Activated naive CD8-positive, alpha-beta T cell treated with anti-CD3 and anti-CD28 coated beads, Interleukin-2, amount 50 U/mL, for 24 hours (primary cell): ENCODE results near the gene DUSP2.

ENCODE experiments used
- ATAC-seq: fragments of 150-1000 bp; cut with Tn5 transposase; one replicate; pipeline ENCODE4 v1.10.0; 2021
- DNase-seq: peaks from one replicate; pipeline ENCODE4 v3.0.0; 2021
- H3K27ac Mint-ChIP-seq: one replicate; pipeline ENCODE4 v1.8.0; 2021; ENCODE audit warnings: mild to moderate bottlenecking, mixed read lengths
- H3K27me3 Mint-ChIP-seq: one replicate; pipeline ENCODE4 v1.8.0; 2021; ENCODE audit warnings: mixed read lengths
- H3K36me3 Mint-ChIP-seq: one replicate; pipeline ENCODE4 v1.8.0; 2021; ENCODE audit warnings: low read depth, mixed read lengths
- H3K4me1 Mint-ChIP-seq: one replicate; pipeline ENCODE4 v1.8.0; 2021; ENCODE audit warnings: mixed read lengths
- H3K4me3 Mint-ChIP-seq: one replicate; pipeline ENCODE4 v1.8.0; 2021; ENCODE audit warnings: mild to moderate bottlenecking, moderate library complexity, mixed read lengths
- H3K9me3 Mint-ChIP-seq: one replicate; pipeline ENCODE4 v1.8.0; 2021; ENCODE audit warnings: mixed read lengths

The DUSP2 gene

DNA sequence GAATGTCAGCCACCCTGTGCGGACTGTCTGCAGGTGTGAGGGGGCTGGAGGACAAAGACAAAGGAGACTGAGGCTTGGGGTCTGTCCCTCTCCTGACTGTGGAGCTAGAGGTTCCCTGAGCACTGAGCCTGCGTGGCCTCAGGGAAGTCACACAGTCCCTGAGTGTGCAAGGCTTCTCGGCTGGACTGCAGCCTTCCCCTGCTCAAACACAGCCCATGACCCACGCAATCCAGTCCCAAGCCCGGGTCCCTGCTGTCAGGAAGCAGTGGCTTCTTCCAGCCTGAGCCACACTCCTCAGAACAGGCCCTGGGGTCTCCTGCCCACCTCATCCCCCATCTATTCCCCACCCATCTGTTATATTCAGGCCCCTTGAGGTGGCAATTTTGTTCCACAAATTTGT, 9.6 kb downstream of the DUSP2 start:
- Mint-ChIP-seq H3K9me3 (no peaks in the 10 kb centered on the region), H3K36me3 (peaks cover 1% of the 10 kb centered on the region), H3K27ac (no peak overlapping the region), H3K4me3 (no peak overlapping the region), H3K27me3 (no peaks in the 10 kb centered on the region), H3K4me1 (peaks cover 28% of the 10 kb centered on the region)
- ATAC-seq (no peak), DNase-seq (no peak)

DNA sequence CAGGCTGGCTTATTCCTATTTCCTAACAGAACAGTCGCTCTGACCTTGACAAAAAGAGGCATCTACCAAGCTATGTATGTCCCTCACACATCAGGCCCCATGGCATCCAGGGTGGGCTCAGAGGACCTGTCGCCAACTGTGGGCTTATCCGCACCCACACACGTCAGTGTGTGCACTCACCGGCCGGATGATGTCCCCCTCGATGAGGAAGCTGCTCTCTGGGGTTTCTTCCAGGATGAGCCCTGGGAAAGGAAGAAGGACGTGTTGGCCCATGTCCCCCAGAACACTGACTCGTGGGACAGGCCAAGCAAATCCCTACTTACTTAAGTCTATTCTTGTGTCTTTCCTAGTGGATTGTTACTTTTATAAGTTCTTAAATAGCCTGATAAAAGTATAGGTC, 10.1 kb downstream of the DUSP2 start:
- no peaks in the 10 kb centered on the region for H3K9me3 Mint-ChIP-seq
- peaks cover 28% of the 10 kb centered on the region for H3K4me1 Mint-ChIP-seq
- no peak overlapping the region for H3K27ac Mint-ChIP-seq
- no peak for DNase-seq
- no peak for ATAC-seq
- H3K4me3 Mint-ChIP-seq: no peak overlapping the region
- no peaks in the 10 kb centered on the region for H3K27me3 Mint-ChIP-seq
- H3K36me3 Mint-ChIP-seq: no peaks in the 10 kb centered on the region

DNA sequence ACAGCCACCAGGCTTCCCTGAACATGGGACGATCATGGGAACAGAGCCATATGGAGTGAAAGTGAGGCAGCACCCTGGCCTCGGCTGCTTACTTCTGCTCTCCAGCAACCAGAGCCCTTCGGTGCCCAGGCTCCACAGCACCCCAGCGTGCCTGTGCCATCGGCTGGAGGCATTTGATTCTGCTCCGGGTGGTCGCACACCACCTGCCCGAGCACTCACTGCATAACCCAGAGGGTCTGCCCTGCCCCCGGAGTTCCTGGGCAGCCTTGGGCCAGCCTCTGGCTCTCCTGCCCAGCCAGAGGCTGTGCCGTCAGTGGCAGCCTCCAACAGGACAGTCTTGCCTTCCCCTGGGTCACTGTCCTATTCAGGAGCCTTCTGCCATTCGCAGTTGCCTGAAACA, 10.8 kb downstream of the DUSP2 start:
- Mint-ChIP-seq H3K36me3 (no peaks in the 10 kb centered on the region), H3K27me3 (no peaks in the 10 kb centered on the region), H3K4me1 (peaks cover 26% of the 10 kb centered on the region), H3K9me3 (no peaks in the 10 kb centered on the region), H3K4me3 (no peak overlapping the region), H3K27ac (no peak overlapping the region)
- no peak for DNase-seq
- ATAC-seq: no peak

DNA sequence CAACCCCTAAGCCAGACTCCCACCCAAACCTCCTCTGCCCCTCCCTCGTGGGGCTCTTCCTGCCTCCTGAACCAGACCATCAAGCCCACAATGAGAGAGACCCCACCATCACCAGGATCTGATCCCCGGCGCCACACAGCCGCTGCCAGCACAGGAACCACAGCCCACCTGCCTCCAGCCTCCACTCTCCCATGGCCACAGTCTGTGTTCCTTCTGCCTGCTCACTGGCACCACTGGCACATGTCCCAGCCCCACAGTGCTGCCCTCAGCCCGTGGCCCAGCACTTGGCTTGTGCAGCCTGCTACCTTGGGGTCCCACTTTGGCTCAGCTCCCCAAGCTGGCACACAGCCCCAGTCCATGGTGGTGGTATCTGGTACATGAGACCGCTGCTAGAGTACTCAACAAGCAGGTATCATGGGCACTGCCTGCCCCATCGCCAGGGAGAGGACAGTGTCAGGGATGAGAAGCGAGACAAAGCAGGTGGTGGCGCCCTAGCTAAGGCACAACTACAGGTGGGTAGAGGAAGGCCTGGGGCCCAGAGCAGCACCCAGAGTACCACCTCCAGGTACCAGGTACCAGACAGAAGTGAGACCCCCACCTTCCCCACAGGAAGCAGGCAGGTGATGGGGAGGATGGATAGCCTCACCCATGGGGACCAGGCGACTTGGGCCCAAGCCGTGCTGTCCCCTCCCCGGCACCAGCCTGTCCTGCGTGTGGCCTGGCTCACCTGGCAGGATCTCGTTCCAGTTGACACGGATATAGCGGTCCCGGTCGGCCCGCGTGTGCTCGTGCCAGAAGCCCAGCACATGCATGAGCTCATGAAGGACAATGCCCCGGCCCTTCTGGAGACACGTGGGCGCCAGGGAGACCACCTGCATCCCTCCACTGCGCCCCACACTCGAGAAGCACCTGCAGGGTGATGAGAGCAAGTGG, 13.2 kb downstream of the DUSP2 start:
- DNase-seq (no peak), ATAC-seq (no peak)
- Mint-ChIP-seq H3K36me3 (peaks cover 3% of the 10 kb centered on the region), H3K4me3 (peak overlapping the region; percentile 14), H3K27me3 (no peaks in the 10 kb centered on the region), H3K9me3 (no peaks in the 10 kb centered on the region), H3K27ac (peak overlapping the region; percentile 60), H3K4me1 (peaks cover 19% of the 10 kb centered on the region)

DNA sequence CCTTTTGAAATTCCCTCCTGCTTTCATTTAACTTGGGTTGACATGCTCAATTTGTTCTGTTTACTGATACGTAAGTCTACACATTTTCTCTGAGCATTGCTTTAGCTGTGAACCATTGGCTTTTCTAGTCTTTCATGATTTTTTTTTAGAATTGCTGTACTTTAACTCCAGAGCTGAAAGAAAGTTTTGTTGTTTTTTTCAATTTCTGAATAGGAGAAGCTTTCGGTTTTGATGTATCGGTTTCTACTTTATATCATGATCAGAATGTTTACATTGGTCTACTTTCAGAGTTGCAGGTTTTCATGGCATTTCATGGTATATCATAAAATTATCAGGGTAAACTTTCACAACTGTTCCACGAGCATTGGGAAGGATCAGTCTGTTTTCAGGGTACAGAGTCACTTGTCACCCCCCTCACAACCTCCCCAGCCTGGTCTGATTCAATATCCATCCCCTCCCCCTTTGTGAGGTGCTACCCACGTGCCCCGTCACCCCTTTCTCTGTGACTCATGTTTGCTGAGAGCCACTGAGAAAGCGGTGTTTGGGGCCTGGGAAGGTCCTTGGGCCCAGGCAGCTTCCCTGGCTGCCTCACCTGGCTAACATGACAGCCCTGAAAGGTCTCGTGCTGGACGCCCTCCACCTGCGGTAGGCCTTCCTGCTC, 14.0 kb downstream of the DUSP2 start:
- DNase-seq: no peak
- Mint-ChIP-seq H3K4me1 (peaks cover 19% of the 10 kb centered on the region), H3K4me3 (peak overlapping the region; percentile 14), H3K36me3 (peaks cover 6% of the 10 kb centered on the region), H3K9me3 (no peaks in the 10 kb centered on the region), H3K27ac (peak overlapping the region; percentile 60), H3K27me3 (no peaks in the 10 kb centered on the region)
- peak; percentile 51 for ATAC-seq

DNA sequence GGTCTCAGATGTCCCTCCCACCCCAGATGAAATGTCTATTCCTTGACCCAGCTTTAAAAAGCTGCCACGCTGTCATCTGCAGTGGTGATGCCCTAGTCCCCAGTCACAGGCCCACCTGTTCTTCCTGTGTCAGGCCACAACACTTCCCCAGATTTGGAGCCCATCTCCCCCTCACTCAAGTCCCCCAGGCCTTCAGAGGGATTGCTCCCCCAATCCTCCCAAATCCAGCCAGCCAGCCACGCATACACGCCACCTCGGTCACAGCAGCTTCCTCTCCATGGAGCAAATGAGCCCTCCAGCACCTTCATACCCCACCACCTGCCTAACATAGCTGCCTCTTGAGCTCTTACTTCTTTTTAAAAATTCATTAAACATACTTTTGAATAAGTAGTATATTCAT, 14.8 kb downstream of the DUSP2 start:
- Mint-ChIP-seq H3K27ac (no peak overlapping the region), H3K4me3 (no peak overlapping the region)

DNA sequence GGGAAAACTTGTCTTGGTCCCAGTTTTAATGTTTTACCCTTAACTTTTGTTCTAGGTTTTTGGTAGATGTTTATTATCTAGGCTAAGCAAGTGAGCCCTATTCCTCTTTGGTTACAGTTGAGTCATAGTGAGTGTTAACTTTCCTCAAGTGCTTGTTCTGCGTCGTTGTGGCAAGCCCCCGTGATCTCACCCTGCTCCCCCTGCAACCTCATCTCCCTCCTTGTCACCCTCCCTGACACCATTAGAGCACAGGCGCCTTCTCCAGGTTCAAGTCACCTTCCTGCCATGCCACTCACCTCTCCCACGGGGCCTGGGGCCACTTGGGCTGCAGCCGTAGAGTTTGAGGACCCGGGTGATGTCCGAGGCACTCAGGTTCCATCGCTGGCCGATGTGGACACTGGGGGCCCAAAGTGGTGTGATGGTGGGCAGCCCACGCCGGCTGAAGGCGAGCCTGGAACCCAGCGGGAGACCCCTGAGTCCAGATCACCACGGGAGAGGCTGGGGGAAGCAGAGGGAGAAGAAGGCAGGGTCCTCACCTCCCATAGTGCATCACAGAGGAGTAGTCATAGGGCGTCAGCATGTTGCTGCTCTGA, 15.6 kb downstream of the DUSP2 start:
- ATAC-seq (no peak), DNase-seq (no peak)
- H3K36me3 Mint-ChIP-seq: peaks cover 8% of the 10 kb centered on the region
- no peak overlapping the region for H3K4me3 Mint-ChIP-seq
- no peak overlapping the region for H3K27ac Mint-ChIP-seq
- H3K4me1 Mint-ChIP-seq: peaks cover 19% of the 10 kb centered on the region
- no peaks in the 10 kb centered on the region for H3K9me3 Mint-ChIP-seq
- peaks cover 1% of the 10 kb centered on the region for H3K27me3 Mint-ChIP-seq

More for the DNA sequence above, 14.8 kb downstream of the DUSP2 start:
- ATAC-seq (no peak), DNase-seq (no peak)
- Mint-ChIP-seq H3K4me1 (peaks cover 19% of the 10 kb centered on the region), H3K9me3 (no peaks in the 10 kb centered on the region), H3K36me3 (peaks cover 6% of the 10 kb centered on the region), H3K27me3 (no peaks in the 10 kb centered on the region)

DNA sequence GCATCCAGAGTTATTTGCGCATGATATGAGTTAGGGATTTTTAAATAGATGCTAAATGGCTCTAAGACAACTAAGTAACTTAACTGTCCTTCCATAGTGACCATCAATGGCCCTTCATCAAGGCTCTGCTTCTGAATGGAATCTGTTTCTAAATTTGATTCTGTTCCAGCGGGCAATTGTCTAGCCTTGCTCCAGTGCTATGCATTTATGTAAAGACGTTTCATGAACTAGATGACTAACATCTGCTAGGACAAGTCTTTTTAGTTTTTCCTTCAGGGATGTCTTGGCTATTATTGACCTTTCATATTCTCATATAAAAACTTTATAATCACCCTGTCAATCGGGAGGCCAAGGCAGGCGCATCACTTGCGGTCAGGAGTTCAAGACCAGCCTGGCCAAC, 16.8 kb downstream of the DUSP2 start:
- H3K9me3 Mint-ChIP-seq: no peaks in the 10 kb centered on the region
- H3K27ac Mint-ChIP-seq: no peak overlapping the region
- ATAC-seq (no peak), DNase-seq (no peak)
- peaks cover 1% of the 10 kb centered on the region for H3K27me3 Mint-ChIP-seq
- peaks cover 8% of the 10 kb centered on the region for H3K36me3 Mint-ChIP-seq
- H3K4me1 Mint-ChIP-seq: peaks cover 19% of the 10 kb centered on the region
- no peak overlapping the region for H3K4me3 Mint-ChIP-seq

DNA sequence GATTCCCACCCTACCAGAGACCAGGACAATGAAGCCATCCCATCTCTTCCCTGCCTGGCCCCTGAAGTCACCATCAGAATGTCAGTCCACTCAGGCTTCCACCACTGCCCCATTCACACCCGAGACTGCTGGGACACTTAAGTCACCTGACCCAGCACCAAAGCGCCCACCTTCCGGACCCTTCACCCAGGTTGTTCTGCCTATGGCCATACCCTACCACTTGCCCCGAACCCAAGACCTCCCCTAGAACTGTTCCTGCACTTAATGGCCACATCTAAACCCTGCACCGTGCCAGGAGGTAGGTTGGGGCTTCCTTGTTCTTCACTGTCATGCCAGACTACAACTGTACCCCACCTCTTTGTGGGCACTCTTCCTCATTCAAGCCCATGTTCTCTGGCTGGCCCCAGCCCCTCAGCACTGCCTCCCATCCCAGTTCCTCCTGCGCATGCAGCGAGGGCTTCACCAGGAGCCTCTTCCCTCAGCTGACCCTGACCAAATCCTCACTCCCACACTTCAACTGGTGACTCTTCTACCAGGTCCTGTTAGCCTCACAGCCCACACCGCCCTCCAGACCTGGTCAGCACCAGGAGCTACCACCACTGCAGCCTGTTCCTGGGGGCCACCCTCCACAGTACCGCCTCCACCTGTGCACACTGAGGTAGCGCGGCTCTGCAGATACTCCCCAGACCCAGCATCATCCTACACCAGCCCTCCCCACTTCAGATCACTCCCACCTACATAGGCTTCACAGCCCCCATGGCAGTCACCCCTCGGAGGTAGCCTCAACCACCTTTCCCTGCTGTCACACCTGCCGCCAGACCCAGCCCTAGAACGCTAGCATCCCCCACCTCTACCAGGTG, 20.6 kb downstream of the DUSP2 start:
- peaks cover 8% of the 10 kb centered on the region for H3K36me3 Mint-ChIP-seq
- no peak for DNase-seq
- H3K4me1 Mint-ChIP-seq: peaks cover 12% of the 10 kb centered on the region
- peaks cover 22% of the 10 kb centered on the region for H3K27me3 Mint-ChIP-seq
- no peak overlapping the region for H3K4me3 Mint-ChIP-seq
- H3K27ac Mint-ChIP-seq: no peak overlapping the region
- H3K9me3 Mint-ChIP-seq: no peaks in the 10 kb centered on the region
- ATAC-seq: no peak

DNA sequence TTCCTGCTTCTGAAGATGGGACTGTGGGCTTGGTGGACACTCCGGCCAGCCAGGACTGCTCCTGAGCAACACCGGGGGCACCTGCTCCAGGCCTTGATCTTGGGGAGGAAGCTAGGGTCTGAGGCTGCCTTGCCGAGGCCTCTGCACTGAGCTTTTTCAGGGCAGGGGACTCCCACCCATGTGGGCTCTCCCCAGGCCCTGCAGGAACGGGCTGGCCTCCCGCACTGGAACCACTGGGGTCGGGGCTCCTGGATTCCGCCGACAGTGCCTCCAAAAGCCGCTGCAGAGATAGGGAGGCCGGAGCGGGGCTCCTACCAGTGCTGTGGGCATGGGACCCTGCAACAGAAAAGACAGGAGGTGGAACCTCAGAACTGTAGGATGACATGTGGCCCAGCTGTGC, 21.3 kb downstream of the DUSP2 start:
- Mint-ChIP-seq H3K27ac (no peak overlapping the region), H3K4me1 (peaks cover 8% of the 10 kb centered on the region), H3K9me3 (no peaks in the 10 kb centered on the region), H3K4me3 (no peak overlapping the region), H3K27me3 (peaks cover 29% of the 10 kb centered on the region), H3K36me3 (peaks cover 8% of the 10 kb centered on the region)
- no peak for DNase-seq
- ATAC-seq: no peak

DNA sequence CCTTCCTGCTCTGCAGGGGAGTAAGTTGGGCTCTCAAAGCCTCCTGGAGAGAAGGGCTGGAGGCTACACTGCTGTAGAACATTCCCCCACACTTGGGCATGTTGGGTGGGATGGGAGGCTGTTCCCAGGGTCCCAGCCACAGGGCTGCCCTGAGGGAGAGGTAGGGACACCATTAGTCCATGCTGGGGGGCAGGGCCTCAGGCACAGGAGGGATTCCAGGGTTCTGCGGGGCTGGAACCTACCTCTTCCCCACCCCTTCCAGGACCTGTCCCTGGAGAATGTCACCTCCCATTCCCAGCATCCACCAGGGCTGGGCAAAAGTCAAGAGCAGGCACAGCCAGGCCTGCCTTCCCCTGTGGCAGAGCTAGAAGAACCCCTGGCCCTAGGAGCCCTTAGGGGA, 21.9 kb downstream of the DUSP2 start:
- H3K27me3 Mint-ChIP-seq: peaks cover 33% of the 10 kb centered on the region
- H3K4me1 Mint-ChIP-seq: peaks cover 8% of the 10 kb centered on the region
- no peak overlapping the region for H3K4me3 Mint-ChIP-seq
- H3K36me3 Mint-ChIP-seq: peaks cover 6% of the 10 kb centered on the region
- no peaks in the 10 kb centered on the region for H3K9me3 Mint-ChIP-seq
- no peak for ATAC-seq
- no peak overlapping the region for H3K27ac Mint-ChIP-seq
- DNase-seq: no peak

DNA sequence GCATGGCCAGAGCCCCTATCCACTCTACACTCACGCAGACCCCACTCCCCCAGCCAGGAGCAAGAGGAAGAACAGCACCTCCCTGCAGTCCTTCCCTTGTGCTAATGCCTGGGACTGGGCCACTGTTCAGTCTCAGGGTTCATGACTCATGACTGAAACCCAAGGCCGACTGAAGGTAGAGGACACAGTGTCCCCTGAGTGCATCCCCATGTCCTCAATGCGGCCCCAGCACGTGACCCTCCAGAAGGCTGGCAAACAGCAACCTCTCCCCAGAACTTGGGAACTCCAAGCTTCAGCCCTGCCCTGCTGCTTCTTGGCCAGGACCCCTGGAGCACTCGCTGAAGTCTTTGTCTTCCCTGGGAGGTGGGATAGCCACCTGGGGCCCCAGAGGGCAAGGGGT, 22.8 kb downstream of the DUSP2 start:
- Mint-ChIP-seq H3K27ac (no peak overlapping the region), H3K4me1 (peaks cover 12% of the 10 kb centered on the region), H3K27me3 (peaks cover 33% of the 10 kb centered on the region), H3K36me3 (peaks cover 6% of the 10 kb centered on the region), H3K9me3 (no peaks in the 10 kb centered on the region), H3K4me3 (no peak overlapping the region)
- DNase-seq (no peak), ATAC-seq (no peak)

DNA sequence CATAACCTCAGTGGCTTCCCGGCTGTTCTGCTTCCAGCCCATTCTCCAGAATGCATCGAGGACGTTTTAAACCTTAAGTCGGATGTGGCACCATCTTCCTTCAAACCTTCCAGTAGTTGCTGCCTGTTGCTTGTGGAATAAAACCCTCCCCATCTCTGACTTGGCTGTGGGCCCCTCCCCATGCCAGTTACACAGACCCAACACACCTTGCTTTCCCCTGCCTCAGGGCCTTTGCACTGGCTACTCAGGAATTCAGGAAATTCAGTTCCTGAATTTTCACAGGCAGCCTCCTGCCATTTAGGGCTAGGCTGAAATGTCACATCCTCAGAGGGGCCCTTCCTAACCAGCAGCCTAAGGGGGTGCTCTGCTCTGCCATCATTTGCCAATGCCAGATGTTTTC, 23.8 kb downstream of the DUSP2 start:
- no peaks in the 10 kb centered on the region for H3K9me3 Mint-ChIP-seq
- no peak overlapping the region for H3K27ac Mint-ChIP-seq
- H3K4me1 Mint-ChIP-seq: peaks cover 16% of the 10 kb centered on the region
- peaks cover 2% of the 10 kb centered on the region for H3K36me3 Mint-ChIP-seq
- no peak overlapping the region for H3K4me3 Mint-ChIP-seq
- ATAC-seq (no peak), DNase-seq (no peak)
- peaks cover 33% of the 10 kb centered on the region for H3K27me3 Mint-ChIP-seq

DNA sequence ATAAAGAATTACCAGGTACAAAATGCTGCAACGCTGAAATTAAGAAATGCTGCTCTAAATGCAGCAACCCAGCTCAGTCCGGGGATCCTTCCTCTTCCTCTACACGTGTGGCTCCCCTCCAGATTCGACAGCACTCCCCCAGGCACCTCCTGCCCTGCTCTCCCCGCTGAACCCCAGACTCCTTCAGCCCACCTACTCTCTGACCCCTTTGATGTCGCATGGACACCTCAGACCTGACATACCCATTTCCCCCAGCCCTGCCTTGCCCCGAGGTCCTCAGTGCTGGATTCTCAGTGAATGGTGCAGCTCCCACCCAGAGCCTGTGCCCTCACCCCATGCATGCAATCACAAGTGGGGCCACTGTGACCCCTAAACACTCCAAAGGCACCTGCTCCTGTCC, 24.2 kb downstream of the DUSP2 start:
- DNase-seq (no peak), ATAC-seq (no peak)
- Mint-ChIP-seq H3K4me1 (peaks cover 16% of the 10 kb centered on the region), H3K4me3 (no peak overlapping the region), H3K36me3 (peaks cover 2% of the 10 kb centered on the region), H3K27me3 (peaks cover 33% of the 10 kb centered on the region), H3K27ac (no peak overlapping the region), H3K9me3 (no peaks in the 10 kb centered on the region)
